H1 (cell line): ENCODE measurements around the gene TLL2. TPM values are rescaled to one million over a fixed set of nuclear protein-coding genes. Genes with fewer than 3 reads are reported as not detected.

Experiments used
- CTCF ChIA-PET: fragments of 300-600 bp; sonication (Branson Sonifier 250); formaldehyde crosslinking; loops from one replicate; lab custom pipeline; 2021; ENCODE audit not compliant: partially characterized antibody; lab: Charles Lee
- POLR2A ChIA-PET: fragments of 300-600 bp; sonication (Branson Sonifier 250); formaldehyde crosslinking; loops from one replicate; lab custom pipeline; 2021; ENCODE audit warnings: inconsistent platforms; ENCODE audit not compliant: partially characterized antibody; lab: Charles Lee
- DNase-seq, 2 experiments: peaks; one replicate each; pipeline versions ENCODE4 v3.0.0 to v3.0.0-alpha.2; 2010 to 2022; ENCODE audit warnings: low spot score in 2 of 2, low read depth in 1 of 2, mixed read lengths in 1 of 2
- FAIRE-seq: peaks from 2 replicates; lab custom pipeline; 2011; peaks lifted over from hg19 to GRCh38; lab: Jason Lieb, UNC
- H2AFZ ChIP-seq: 2 replicates; pipeline ENCODE4 v1.8.1; 2012; ENCODE audit warnings: low read length, inconsistent platforms
- H2AK5ac ChIP-seq: 2 replicates; pipeline ENCODE4 v1.6.1; 2013; ENCODE audit warnings: low read depth, low read length
- H2BK120ac ChIP-seq: replicated peaks from 2 replicates; pipeline ENCODE3; 2013; ENCODE audit warnings: low read depth, low read length, inconsistent platforms
- H2BK12ac ChIP-seq: 2 replicates; pipeline ENCODE4 v1.6.1; 2013; ENCODE audit warnings: low read depth, low read length
- H2BK15ac ChIP-seq: 2 replicates; pipeline ENCODE4 v1.6.1; 2013; ENCODE audit warnings: low read length
- H2BK20ac ChIP-seq: 2 replicates; pipeline ENCODE4 v1.6.1; 2013; ENCODE audit warnings: low read length
- H2BK5ac ChIP-seq: 2 replicates; pipeline ENCODE4 v1.6.1; 2013; ENCODE audit warnings: low read depth, low read length
- H3K14ac ChIP-seq: 2 replicates; pipeline ENCODE4 v1.6.1; 2013; ENCODE audit warnings: inconsistent platforms; ENCODE audit not compliant: insufficient read length
- H3K18ac ChIP-seq: 2 replicates; pipeline ENCODE4 v1.6.1; 2013; ENCODE audit warnings: low read length; ENCODE audit errors: extremely low read depth
- H3K23ac ChIP-seq: 2 replicates; pipeline ENCODE4 v1.6.1; 2013; ENCODE audit warnings: inconsistent platforms; ENCODE audit not compliant: insufficient read length
- H3K23me2 ChIP-seq: 2 replicates; pipeline ENCODE4 v1.6.1; 2013; ENCODE audit warnings: low read depth, low read length
- H3K27ac ChIP-seq: 2 replicates; pipeline ENCODE4 v1.6.1; 2011; ENCODE audit warnings: low read depth, low read length, inconsistent platforms
- H3K27me3 ChIP-seq, 4 experiments: replicated peaks in 1 of 4; 1 replicate in 1 of 4; 2 replicates in 3 of 4; pipeline versions ENCODE4 v1.6.1 to v1.8.1; 2011 to 2013; ENCODE audit warnings: low read length in 3 of 4, mild to moderate bottlenecking in 3 of 4, inconsistent platforms in 2 of 4, mixed read lengths in 2 of 4, moderate library complexity in 1 of 4; ENCODE audit not compliant: control insufficient read depth in 3 of 4, insufficient read depth in 3 of 4; ENCODE audit errors: extremely low read depth in 1 of 4
- H3K36me3 ChIP-seq, 4 experiments: 2 replicates each; pipeline versions ENCODE4 v1.6.1 to v1.8.1; 2011 to 2013; ENCODE audit warnings: mild to moderate bottlenecking in 4 of 4, low read length in 3 of 4, moderate library complexity in 2 of 4, control low read depth in 1 of 4, inconsistent platforms in 1 of 4; ENCODE audit not compliant: insufficient read depth in 4 of 4, control insufficient read depth in 2 of 4
- H3K4ac ChIP-seq: replicated peaks from 2 replicates; pipeline ENCODE3; 2013; ENCODE audit warnings: low read length, low read depth, mixed read lengths, inconsistent platforms; ENCODE audit not compliant: insufficient read length
- H3K4me1 ChIP-seq, 4 experiments: replicated peaks in 1 of 4; 1 replicate in 1 of 4; 2 replicates in 3 of 4; pipeline versions ENCODE4 v1.6.1 to v1.8.1; 2011 to 2013; ENCODE audit warnings: low read length in 3 of 4, inconsistent platforms in 2 of 4, mixed read lengths in 1 of 4; ENCODE audit not compliant: insufficient read depth in 4 of 4, control insufficient read depth in 3 of 4
- H3K4me2 ChIP-seq, 2 experiments: 2 replicates each; pipeline versions ENCODE4 v1.6.1 to v1.8.1; 2011 to 2013; ENCODE audit warnings: low read depth in 2 of 2, low read length in 2 of 2, control low read depth in 1 of 2, inconsistent platforms in 1 of 2, mild to moderate bottlenecking in 1 of 2; ENCODE audit not compliant: insufficient read depth in 1 of 2
- H3K4me3 ChIP-seq, 4 experiments: fragments of 200-600, 300-600 bp in 1 of 4; sonication (generic), shearing (Covaris generic), sonication (Bioruptor Twin) in 1 of 4; 2 replicates each; pipeline versions ENCODE4 v1.5.1 to v1.8.1; 2011 to 2016; ENCODE audit warnings: low read length in 4 of 4, low read depth in 3 of 4, control low read depth in 2 of 4, inconsistent platforms in 2 of 4, mild to moderate bottlenecking in 2 of 4, mixed read lengths in 1 of 4, moderate library complexity in 1 of 4; ENCODE audit not compliant: insufficient read depth in 2 of 4; ENCODE audit errors: extremely low read depth in 1 of 4
- H3K56ac ChIP-seq: replicated peaks from 2 replicates; pipeline ENCODE3; 2013; ENCODE audit warnings: low read depth, mild to moderate bottlenecking, mixed read lengths, low read length, inconsistent platforms; ENCODE audit not compliant: insufficient read length
- H3K79me1 ChIP-seq: 2 replicates; pipeline ENCODE4 v1.6.1; 2013; ENCODE audit warnings: low read depth, low read length, control low read depth
- H3K79me2 ChIP-seq, 2 experiments: 2 replicates each; pipeline versions ENCODE4 v1.6.1 to v1.8.1; 2012 to 2013; ENCODE audit warnings: low read length in 2 of 2, mild to moderate bottlenecking in 2 of 2, inconsistent platforms in 1 of 2; ENCODE audit not compliant: insufficient read depth in 2 of 2, control insufficient read depth in 1 of 2
- H3K9ac ChIP-seq, 4 experiments: replicated peaks in 1 of 4; 1 replicate in 1 of 4; 2 replicates in 3 of 4; pipeline versions ENCODE4 v1.6.1 to v1.8.1; 2011 to 2013; ENCODE audit warnings: low read depth in 3 of 4, low read length in 3 of 4, control low read depth in 2 of 4, mild to moderate bottlenecking in 2 of 4, moderate library complexity in 2 of 4, inconsistent platforms in 1 of 4; ENCODE audit errors: extremely low read depth in 1 of 4
- H3K9me3 ChIP-seq, 2 experiments: 2 replicates each; pipeline versions ENCODE4 v1.6.1 to v1.8.1; 2012 to 2013; ENCODE audit warnings: mild to moderate bottlenecking in 2 of 2, moderate library complexity in 2 of 2, control low read depth in 1 of 2, inconsistent platforms in 1 of 2, low read depth in 1 of 2, low read length in 1 of 2, mixed read lengths in 1 of 2; ENCODE audit not compliant: insufficient read depth in 2 of 2
- H4K20me1 ChIP-seq, 2 experiments: replicated peaks in 1 of 2; 2 replicates each; pipeline versions ENCODE3 to v1.8.1; 2011 to 2013; ENCODE audit warnings: inconsistent platforms in 2 of 2, low read length in 2 of 2, mild to moderate bottlenecking in 1 of 2; ENCODE audit not compliant: insufficient read depth in 2 of 2, control insufficient read depth in 1 of 2
- H4K5ac ChIP-seq: 2 replicates; pipeline ENCODE4 v1.6.1; 2013; ENCODE audit warnings: low read length, low read depth, mixed read lengths, inconsistent platforms; ENCODE audit not compliant: insufficient read length
- H4K8ac ChIP-seq: 2 replicates; pipeline ENCODE4 v1.8.0; 2013; ENCODE audit warnings: mild to moderate bottlenecking, moderate library complexity, low read length, inconsistent platforms; ENCODE audit not compliant: insufficient read depth; ENCODE audit errors: extremely low read depth
- H4K91ac ChIP-seq: replicated peaks from 2 replicates; pipeline ENCODE3; 2013; ENCODE audit warnings: low read length, mixed read lengths, inconsistent platforms; ENCODE audit not compliant: insufficient read length
- TAF1 ChIP-seq: IDR thresholded peaks from 2 replicates; pipeline ENCODE4 v1.6.1; 2011; ENCODE audit warnings: mild to moderate bottlenecking, low read depth, low read length
- WGBS, 2 experiments: shearing (Covaris generic) in 1 of 2; methylation state at CpG; one replicate each; pipeline versions ENCODE4 v1.1.6 to v1.1.7; 2013 to 2015; ENCODE audit warnings: low lambda C conversion rate in 2 of 2, mixed read lengths in 2 of 2, inconsistent platforms in 1 of 2, low coverage in 1 of 2, missing lambda C conversion rate in 1 of 2; ENCODE audit not compliant: insufficient replicate concordance in 2 of 2, insufficient coverage in 1 of 2, insufficient read length in 1 of 2; ENCODE audit errors: extremely low coverage in 1 of 2, missing lambda C conversion rate in 1 of 2; 5-methylcytosine and 5-hydroxymethylcytosine counted together
- polyA plus RNA-seq, 7 experiments: library from polyadenylated mRNA; depleted of rRNA in 3 of 7; stranded (reverse) in 5 of 7; unstranded in 2 of 7; fragments of >200 nt in 5 of 7; fragments of 200-250 nt in 2 of 7; gene quantifications; 1 replicate in 5 of 7; 2 replicates in 1 of 7; 4 replicates in 1 of 7; pipeline versions ENCODE4 v1.2.1 to v1.2.3, GENCODE V29; 2011 to 2013; ENCODE audit warnings: missing spikeins in 2 of 7, mixed read lengths in 2 of 7
- total RNA-seq: library from RNA; stranded (reverse); fragmentation: NEBNext Ultra II Directional; extraction: Animal tissue kit (Norgen Biotek cat#: 25700); gene quantifications from 2 replicates; pipeline ENCODE4 v1.2.1, GENCODE V29; 2021

Gene TLL2
- total and polyA plus RNA-seq, 2 of the 8 experiments (the other 6 are each of a cell fraction or from before 2014, with no cell fraction given): 2.4 to 3.2 TPM

DNA sequence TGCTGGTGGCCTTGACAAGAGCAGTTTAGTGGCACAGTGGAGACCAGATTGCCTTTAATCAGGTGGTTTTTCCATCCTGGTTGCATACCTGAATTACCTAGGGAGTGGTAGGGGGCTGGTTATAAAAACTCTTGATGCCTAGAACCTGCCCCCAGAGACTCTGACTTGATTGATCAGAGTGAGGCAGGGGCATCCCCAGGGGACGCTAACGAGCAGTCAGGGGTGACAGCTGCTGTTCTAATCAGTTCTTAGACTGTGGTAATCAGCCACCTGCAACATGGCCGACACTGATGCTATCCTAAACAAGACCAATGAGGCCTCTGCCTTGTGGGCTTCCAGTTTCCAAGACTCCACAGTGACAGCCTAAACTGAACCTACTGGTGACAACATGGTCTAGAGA is 153.0 kb downstream of the TLL2 start:
- no peak overlapping the region for H4K8ac ChIP-seq
- WGBS, 2 experiments: 80% methylated on average over 3 of the region's 3 CpGs; no CpG with 5 or more reads in 1 of the 2 experiments
- no peak overlapping the region for H3K9ac ChIP-seq
- no peak overlapping the region for H3K56ac ChIP-seq
- no peak for DNase-seq
- no peak overlapping the region for H3K27ac ChIP-seq
- TF ChIP-seq TAF1: no peak
- TF ChIP-seq, all 59 proteins: peak for 0
- no peaks in the 10 kb centered on the region for H3K36me3 ChIP-seq
- H2AFZ ChIP-seq: no peak overlapping the region
- no peaks in the 10 kb centered on the region for H3K4me1 ChIP-seq
- no peaks in the 10 kb centered on the region for H3K79me1 ChIP-seq
- H3K9me3 ChIP-seq: no peaks in the 10 kb centered on the region
- FAIRE-seq: no peak
- H3K4me3 ChIP-seq: no peak overlapping the region
- no peaks in the 10 kb centered on the region for H4K20me1 ChIP-seq
- H2AK5ac ChIP-seq: no peak overlapping the region
- POLR2A ChIA-PET: no interaction called here
- no peak overlapping the region for H3K4me2 ChIP-seq
- no peak overlapping the region for H3K14ac ChIP-seq
- H2BK120ac ChIP-seq: no peak overlapping the region
- no peaks in the 10 kb centered on the region; a peak in 1 of 7 replicates for H3K27me3 ChIP-seq
- H4K91ac ChIP-seq: no peak overlapping the region
- H2BK20ac ChIP-seq: no peak overlapping the region
- H3K23me2 ChIP-seq: no peaks in the 10 kb centered on the region
- H2BK5ac ChIP-seq: no peak overlapping the region
- H3K23ac ChIP-seq: no peak overlapping the region
- no peak overlapping the region for H3K4ac ChIP-seq
- CTCF ChIA-PET: interaction anchor here (1.2 to 2.4 kb wide), 2 partner anchors 13 to 14 kb away, joined by 3 to 5 read pairs; no protein-coding TSS in a partner anchor
- H2BK12ac ChIP-seq: no peak overlapping the region
- no peak overlapping the region for H4K5ac ChIP-seq
- no peak overlapping the region for H2BK15ac ChIP-seq
- H3K18ac ChIP-seq: no peak overlapping the region
- H3K79me2 ChIP-seq: no peaks in the 10 kb centered on the region
